ENCODE measurements around the gene STAT2. TPM values are rescaled to one million over a fixed set of nuclear protein-coding genes. Genes with fewer than 3 reads are reported as not detected.

Gene STAT2
- total and polyA plus RNA-seq, 2 of the 13 experiments (the other 11 are each of a cell fraction or from before 2014, with no cell fraction given): 43.5 to 84.6 TPM

DNA sequence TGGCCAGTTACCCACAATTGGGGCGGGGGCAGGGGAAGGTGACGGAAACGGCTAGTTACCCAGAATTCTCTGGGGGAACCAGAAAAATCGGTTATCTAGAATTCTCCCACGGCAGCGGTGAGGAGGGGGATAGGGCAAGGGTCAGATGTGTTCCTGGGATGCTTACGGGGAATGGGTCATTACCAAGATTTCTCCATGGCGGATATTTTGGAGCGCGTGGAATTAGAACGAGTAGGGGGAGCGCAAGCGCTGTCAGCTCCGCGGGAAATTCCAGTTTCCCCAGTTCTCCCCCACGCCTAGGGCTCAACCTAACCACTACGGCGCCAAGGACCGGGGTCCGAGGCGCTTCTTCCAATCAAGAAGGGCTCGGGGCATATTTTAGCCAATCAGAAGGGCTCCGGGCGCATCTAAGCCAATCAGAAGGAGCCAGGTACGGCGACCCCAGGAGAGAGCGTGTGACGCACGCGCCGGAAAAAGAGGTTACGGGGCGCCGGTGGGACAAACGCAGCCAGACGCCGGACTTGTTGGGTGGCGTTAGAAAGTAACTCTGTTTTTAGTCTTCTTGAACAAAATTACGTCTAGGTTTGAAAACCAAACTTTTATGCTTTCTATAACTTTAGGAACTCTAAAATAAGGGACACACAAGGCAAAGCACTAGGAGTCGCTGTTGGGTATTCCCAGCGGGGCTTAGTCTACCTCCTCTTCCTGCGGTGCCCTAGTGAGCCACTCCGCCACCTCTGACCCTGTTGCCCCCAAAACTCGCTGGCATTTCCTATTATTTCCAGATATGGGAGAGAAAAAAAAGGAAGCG lies 26.0 kb downstream of the STAT2 start, which contains the start of gene PAN2 (continued):
- TF ChIP-seq, protein P1, sequence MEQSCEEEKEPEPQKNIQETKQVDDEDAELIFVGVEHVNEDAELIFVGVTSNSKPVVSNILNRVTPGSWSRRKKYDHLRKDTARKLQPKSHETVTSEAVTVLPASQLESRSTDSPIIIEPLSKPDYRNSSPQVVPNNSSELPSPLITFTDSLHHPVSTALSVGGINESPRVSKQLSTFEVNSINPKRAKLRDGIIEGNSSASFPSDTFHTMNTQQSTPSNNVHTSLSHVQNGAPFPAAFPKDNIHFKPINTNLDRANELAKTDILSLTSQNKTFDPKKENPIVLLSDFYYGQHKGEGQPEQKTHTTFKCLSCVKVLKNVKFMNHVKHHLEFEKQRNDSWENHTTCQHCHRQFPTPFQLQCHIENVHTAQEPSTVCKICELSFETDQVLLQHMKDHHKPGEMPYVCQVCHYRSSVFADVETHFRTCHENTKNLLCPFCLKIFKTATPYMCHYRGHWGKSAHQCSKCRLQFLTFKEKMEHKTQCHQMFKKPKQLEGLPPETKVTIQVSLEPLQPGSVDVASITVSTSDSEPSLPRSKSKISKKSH (CRISPR knock-in tag; IDR thresholded peaks at IDR 0.05; ENCODE audit: borderline replicate concordance): 0 out of 2 replicates have a peak, but pooled peaks have one; percentile 48
- TF ChIP-seq GABPA (IDR thresholded peaks at IDR 0.05; ENCODE audit: low read depth, low read length): peak; percentile 40; the same call in 1 of the 2 replicates
- peak; percentile 80 for TF ChIP-seq GABPA (CRISPR knock-in tag; IDR thresholded peaks at IDR 0.05; ENCODE audit: low read depth)
- TF ChIP-seq ZNF570 (CRISPR knock-in tag; IDR thresholded peaks at IDR 0.05; ENCODE audit: borderline replicate concordance): 0 out of 2 replicates have a peak, but pooled peaks have one; percentile 12
- no peak for TF ChIP-seq ZNF138 (CRISPR knock-in tag; IDR thresholded peaks at IDR 0.05; ENCODE audit: low read depth)
- peak; percentile 23; the same call in 1 of the 2 replicates for TF ChIP-seq BCL6 (CRISPR knock-in tag; IDR thresholded peaks at IDR 0.05)
- TF ChIP-seq IRF2 (CRISPR knock-in tag; IDR thresholded peaks at IDR 0.05): peak; percentile 27; the same call in 1 of the 2 replicates
- TF ChIP-seq, protein P2, sequence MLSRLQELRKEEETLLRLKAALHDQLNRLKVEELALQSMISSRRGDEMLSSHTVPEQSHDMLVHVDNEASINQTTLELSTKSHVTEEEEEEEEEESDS (CRISPR knock-in tag; IDR thresholded peaks at IDR 0.05; ENCODE audit: borderline replicate concordance): no peak
- no peak for TF ChIP-seq DNMT1 (CRISPR knock-in tag; IDR thresholded peaks at IDR 0.05)
- no peak for TF ChIP-seq HNF4A (CRISPR knock-in tag; IDR thresholded peaks at IDR 0.05)
- TF ChIP-seq, protein P3, sequence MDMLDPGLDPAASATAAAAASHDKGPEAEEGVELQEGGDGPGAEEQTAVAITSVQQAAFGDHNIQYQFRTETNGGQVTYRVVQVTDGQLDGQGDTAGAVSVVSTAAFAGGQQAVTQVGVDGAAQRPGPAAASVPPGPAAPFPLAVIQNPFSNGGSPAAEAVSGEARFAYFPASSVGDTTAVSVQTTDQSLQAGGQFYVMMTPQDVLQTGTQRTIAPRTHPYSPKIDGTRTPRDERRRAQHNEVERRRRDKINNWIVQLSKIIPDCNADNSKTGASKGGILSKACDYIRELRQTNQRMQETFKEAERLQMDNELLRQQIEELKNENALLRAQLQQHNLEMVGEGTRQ (IDR thresholded peaks at IDR 0.05; ENCODE audit: low read depth, low read length): no peak
- TF ChIP-seq, protein P3 (CRISPR knock-in tag; IDR thresholded peaks at IDR 0.05; ENCODE audit: borderline replicate concordance): 0 out of 2 replicates have a peak, but pooled peaks have one; percentile 27
- TF ChIP-seq PHF8 (CRISPR knock-in tag; IDR thresholded peaks at IDR 0.05): peak; percentile 57
- TF ChIP-seq PTBP1 (IDR thresholded peaks at IDR 0.05; ENCODE audit: low read depth, low read length, poor library complexity, severe bottlenecking): no peak
- TF ChIP-seq ZNF350 (CRISPR knock-in tag; IDR thresholded peaks at IDR 0.05; ENCODE audit: borderline replicate concordance, low read depth): peak; percentile 57; the same call in 1 of the 2 replicates
- TF ChIP-seq HOXA3 (CRISPR knock-in tag; IDR thresholded peaks at IDR 0.05): peak; percentile 76
- TF ChIP-seq ZNF441 (CRISPR knock-in tag; IDR thresholded peaks at IDR 0.05; ENCODE audit: borderline replicate concordance): peak; percentile 44; the same call in 1 of the 2 replicates
- peak; percentile 65 for TF ChIP-seq ZEB1 (IDR thresholded peaks at IDR 0.05; ENCODE audit: insufficient replicate concordance, low read depth)
- TF ChIP-seq TCF12 (IDR thresholded peaks at IDR 0.05): no peak
- TF ChIP-seq TCF12 (CRISPR knock-in tag; IDR thresholded peaks at IDR 0.05): no peak
- 0 out of 2 replicates have a peak, but pooled peaks have one; percentile 25 for TF ChIP-seq ZFP36L1 (CRISPR knock-in tag; IDR thresholded peaks at IDR 0.05)
- TF ChIP-seq FOXM1 (CRISPR knock-in tag; IDR thresholded peaks at IDR 0.05): no peak
- TF ChIP-seq GABPB1 (CRISPR knock-in tag; IDR thresholded peaks at IDR 0.05): peak; percentile 92
- TF ChIP-seq HMGA1 (CRISPR knock-in tag; conservative IDR thresholded peaks at IDR 0.05): no peak
- TF ChIP-seq FOXA3 (CRISPR knock-in tag; IDR thresholded peaks at IDR 0.05): 0 out of 2 replicates have a peak, but pooled peaks have one; percentile 18
- peak; percentile 65 for TF ChIP-seq HOXA5 (CRISPR knock-in tag; IDR thresholded peaks at IDR 0.05)
- TF ChIP-seq SIN3A (IDR thresholded peaks at IDR 0.05; ENCODE audit: borderline replicate concordance, low read depth, low read length): 0 out of 2 replicates have a peak, but pooled peaks have one; percentile 52
- 0 out of 2 replicates have a peak, but pooled peaks have one; percentile 15 for TF ChIP-seq ZNF891 (CRISPR knock-in tag; IDR thresholded peaks at IDR 0.05)
